ENCODE measurements around the gene COX7A2. TPM values are rescaled to one million over a fixed set of nuclear protein-coding genes. Genes with fewer than 3 reads are reported as not detected.

The COX7A2 gene
- total RNA-seq, 6 experiments from 2014 or later: 159 to 345 (median 218) TPM

DNA sequence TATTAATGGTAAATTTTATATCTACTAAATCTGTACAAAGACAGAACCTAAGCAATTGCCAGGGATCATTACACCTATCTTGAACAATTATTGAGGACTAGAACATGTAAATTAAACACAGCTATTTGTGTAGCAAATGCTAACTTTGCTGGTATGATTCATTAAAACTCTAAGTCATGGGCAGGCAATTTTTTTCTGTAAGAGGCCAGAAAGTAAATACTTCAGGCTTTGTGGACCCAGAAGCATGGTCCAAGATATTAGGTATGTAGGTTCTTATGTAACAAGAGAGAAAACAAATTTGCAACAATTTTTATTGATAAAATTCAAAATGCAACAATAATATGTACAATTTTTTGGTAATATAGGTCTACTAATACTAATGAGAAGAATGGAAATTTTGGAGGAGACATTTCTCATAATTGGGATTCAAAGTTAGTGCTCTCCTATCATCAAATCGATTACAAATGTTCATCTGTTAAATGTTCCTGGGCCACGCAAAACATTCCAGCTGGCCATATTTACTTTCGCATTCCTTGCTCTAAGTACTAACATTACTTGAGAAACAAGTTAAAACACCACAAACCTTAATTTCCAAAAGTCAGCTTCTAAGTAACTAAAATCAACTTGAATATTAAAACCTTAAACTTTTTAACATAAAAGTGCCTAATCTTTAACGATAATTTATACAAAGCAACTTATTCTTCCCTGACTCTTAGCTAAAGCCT lies 36.7 kb upstream of the COX7A2 start:
- no peaks in the 10 kb centered on the region for H3K36me3 ChIP-seq
- no peak overlapping the region for H3K4me3 ChIP-seq
- no peaks in the 10 kb centered on the region for H3K27me3 ChIP-seq
- TF ChIP-seq, protein P1, sequence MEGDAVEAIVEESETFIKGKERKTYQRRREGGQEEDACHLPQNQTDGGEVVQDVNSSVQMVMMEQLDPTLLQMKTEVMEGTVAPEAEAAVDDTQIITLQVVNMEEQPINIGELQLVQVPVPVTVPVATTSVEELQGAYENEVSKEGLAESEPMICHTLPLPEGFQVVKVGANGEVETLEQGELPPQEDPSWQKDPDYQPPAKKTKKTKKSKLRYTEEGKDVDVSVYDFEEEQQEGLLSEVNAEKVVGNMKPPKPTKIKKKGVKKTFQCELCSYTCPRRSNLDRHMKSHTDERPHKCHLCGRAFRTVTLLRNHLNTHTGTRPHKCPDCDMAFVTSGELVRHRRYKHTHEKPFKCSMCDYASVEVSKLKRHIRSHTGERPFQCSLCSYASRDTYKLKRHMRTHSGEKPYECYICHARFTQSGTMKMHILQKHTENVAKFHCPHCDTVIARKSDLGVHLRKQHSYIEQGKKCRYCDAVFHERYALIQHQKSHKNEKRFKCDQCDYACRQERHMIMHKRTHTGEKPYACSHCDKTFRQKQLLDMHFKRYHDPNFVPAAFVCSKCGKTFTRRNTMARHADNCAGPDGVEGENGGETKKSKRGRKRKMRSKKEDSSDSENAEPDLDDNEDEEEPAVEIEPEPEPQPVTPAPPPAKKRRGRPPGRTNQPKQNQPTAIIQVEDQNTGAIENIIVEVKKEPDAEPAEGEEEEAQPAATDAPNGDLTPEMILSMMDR (IDR thresholded peaks at IDR 0.05): no peak
- no peak for TF ChIP-seq POLR2A (IDR thresholded peaks at IDR 0.05)
- 60% methylated on average over 4 of the region's 4 CpGs for WGBS (ENCODE audit: insufficient coverage, low coverage, low lambda C conversion rate, missing lambda C conversion rate)
- peaks cover 0 to 30% (median 13%) of the 10 kb centered on the region in 4 donors for H3K4me1 ChIP-seq
- H3K27ac ChIP-seq: no peak overlapping the region
- ATAC-seq (no peak), DNase-seq (no peak)
- intact Hi-C loops (cut with DNase I): no loop called here
- H3K9me3 ChIP-seq: no peaks in the 10 kb centered on the region

DNA sequence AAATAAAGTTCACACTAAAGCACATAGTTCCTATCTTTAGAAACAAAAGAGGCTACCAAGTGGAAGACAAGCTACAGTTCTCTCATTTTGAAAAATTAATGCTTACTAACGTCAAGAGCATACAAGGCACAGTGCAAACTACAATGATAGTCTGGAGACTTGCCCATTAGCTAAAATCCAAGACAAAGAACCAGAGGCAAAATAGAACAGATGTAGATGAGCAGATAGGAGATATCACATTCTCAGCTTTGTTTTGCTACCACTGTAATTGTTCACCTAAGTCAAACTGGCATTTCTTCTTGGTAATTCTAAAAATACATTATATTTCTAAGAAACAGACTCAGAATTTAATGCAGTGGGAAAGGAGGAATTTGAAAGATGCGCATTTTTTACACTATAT lies 35.8 kb upstream of the COX7A2 start:
- Histone ChIP-seq H3K4me1 (peaks cover 0 to 30% (median 13%) of the 10 kb centered on the region in 4 donors), H3K27me3 (no peaks in the 10 kb centered on the region), H3K9me3 (no peaks in the 10 kb centered on the region), H3K36me3 (no peaks in the 10 kb centered on the region), H3K27ac (no peak overlapping the region), H3K4me3 (no peak overlapping the region)
- intact Hi-C loops (cut with DNase I): no loop called here
- ATAC-seq (no peak), DNase-seq (no peak)
- TF ChIP-seq POLR2A (IDR thresholded peaks at IDR 0.05): no peak
- TF ChIP-seq, protein P1 (IDR thresholded peaks at IDR 0.05): no peak
- 68% methylated on average over 2 of the region's 2 CpGs for WGBS (ENCODE audit: insufficient coverage, low coverage, low lambda C conversion rate, missing lambda C conversion rate)

DNA sequence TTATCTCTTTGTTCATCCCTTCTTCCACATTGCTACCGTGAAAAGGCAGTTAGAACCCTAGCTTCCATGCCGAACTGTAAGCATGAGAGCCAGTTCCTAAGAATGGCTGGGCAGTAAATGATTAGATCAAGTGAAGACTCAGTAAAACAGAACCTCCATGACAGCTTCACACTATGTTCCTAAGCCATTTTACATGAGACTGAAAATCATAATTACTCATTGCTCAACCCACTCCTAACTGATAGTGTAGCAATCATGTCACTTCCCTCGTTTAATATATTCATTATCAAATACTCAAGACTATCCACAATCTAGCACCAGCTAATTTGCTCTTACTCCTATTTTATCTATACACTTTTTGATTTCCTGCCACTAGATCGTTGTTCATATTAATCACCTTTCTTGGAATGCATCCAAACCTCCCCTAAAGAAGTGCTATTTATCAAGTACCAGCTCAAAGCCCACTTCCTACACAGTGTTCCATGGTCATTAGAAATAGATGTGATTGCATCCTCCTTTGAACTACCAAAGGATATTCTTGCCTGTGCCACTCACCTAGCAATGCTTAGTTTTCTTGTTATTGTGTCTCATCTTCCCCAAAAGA lies 35.0 kb upstream of the COX7A2 start:
- DNase-seq (no peak), ATAC-seq (no peak)
- Histone ChIP-seq H3K27ac (no peak overlapping the region), H3K4me1 (peaks cover 0 to 29% (median 13%) of the 10 kb centered on the region in 4 donors), H3K4me3 (no peak overlapping the region), H3K36me3 (no peaks in the 10 kb centered on the region), H3K9me3 (no peaks in the 10 kb centered on the region), H3K27me3 (no peaks in the 10 kb centered on the region)
- TF ChIP-seq, protein P1 (IDR thresholded peaks at IDR 0.05): no peak
- no peak for TF ChIP-seq POLR2A (IDR thresholded peaks at IDR 0.05)
- WGBS (ENCODE audit: insufficient coverage, low coverage, low lambda C conversion rate, missing lambda C conversion rate): 55% methylated on average over 4 of the region's 4 CpGs
- intact Hi-C loops (cut with DNase I): no loop called here

DNA sequence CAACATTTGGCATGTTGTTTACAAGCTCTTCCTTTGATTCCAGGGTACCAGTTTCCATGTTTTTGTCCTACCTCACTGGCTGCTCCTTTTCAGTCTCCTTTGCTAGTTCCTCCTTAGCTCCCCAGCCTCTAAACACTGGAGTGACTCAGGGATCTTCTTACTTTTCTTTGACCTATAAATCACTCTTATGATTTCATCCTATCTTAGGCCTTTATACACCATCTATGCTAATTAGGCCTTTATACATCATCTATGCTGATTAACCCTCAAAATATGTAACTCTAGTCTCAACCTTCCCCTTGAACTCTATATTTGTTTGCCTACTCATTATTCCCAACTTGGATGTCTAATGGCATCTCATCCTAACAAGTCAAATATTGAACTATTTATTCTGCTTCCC lies 31.5 kb upstream of the COX7A2 start:
- no peak for ATAC-seq
- no peak for DNase-seq
- peaks cover 0 to 2% (median 0%) of the 10 kb centered on the region in 4 donors for H3K4me1 ChIP-seq
- H3K27me3 ChIP-seq: no peaks in the 10 kb centered on the region
- no peak overlapping the region for H3K4me3 ChIP-seq
- TF ChIP-seq, protein P1 (IDR thresholded peaks at IDR 0.05): no peak
- TF ChIP-seq POLR2A (IDR thresholded peaks at IDR 0.05): no peak
- H3K27ac ChIP-seq: no peak overlapping the region
- no peaks in the 10 kb centered on the region for H3K36me3 ChIP-seq
- no peaks in the 10 kb centered on the region for H3K9me3 ChIP-seq
- intact Hi-C loops (cut with DNase I): no loop called here
